Measurements from ENCODE around the gene AGAP1.

AGAP1 gene

GRCh38 chr2:235734168-235734567 lies 240.3 kb downstream of the AGAP1 start:
- TF ChIP-seq CTCF (IDR thresholded peaks at IDR 0.05; ENCODE audit: low read depth, low read length, missing control alignments) = no peak
- H3K4me3 ChIP-seq (ENCODE audit: low read depth, low read length) = no peak overlapping the region
- no peak for DNase-seq (ENCODE audit: low read depth)

GRCh38 chr2:235734688-235735231 lies 240.9 kb downstream of the AGAP1 start:
- H3K4me3 ChIP-seq (ENCODE audit: low read depth, low read length) = no peak overlapping the region
- no peak for TF ChIP-seq CTCF (IDR thresholded peaks at IDR 0.05; ENCODE audit: low read depth, low read length, missing control alignments)
- DNase-seq (ENCODE audit: low read depth) = no peak

- no peak for DNase-seq (ENCODE audit: low read depth)
- no peak overlapping the region for H3K4me3 ChIP-seq (ENCODE audit: low read depth, low read length)
- no peak for TF ChIP-seq CTCF (IDR thresholded peaks at IDR 0.05; ENCODE audit: low read depth, low read length, missing control alignments)
Observed at GRCh38 chr2:235737396-235737795, 243.6 kb downstream of the AGAP1 start.

GRCh38 chr2:235737840-235738239 lies 244.0 kb downstream of the AGAP1 start:
- no peak overlapping the region for H3K4me3 ChIP-seq (ENCODE audit: low read depth, low read length)
- DNase-seq (ENCODE audit: low read depth) = no peak
- TF ChIP-seq CTCF (IDR thresholded peaks at IDR 0.05; ENCODE audit: low read depth, low read length, missing control alignments) = no peak

- TF ChIP-seq CTCF (IDR thresholded peaks at IDR 0.05; ENCODE audit: low read depth, low read length, missing control alignments) = no peak
- DNase-seq (ENCODE audit: low read depth) = no peak
- no peak overlapping the region for H3K4me3 ChIP-seq (ENCODE audit: low read depth, low read length)
Observed at GRCh38 chr2:235739704-235740415, 246.0 kb downstream of the AGAP1 start.

GRCh38 chr2:235740821-235741220 lies 247.0 kb downstream of the AGAP1 start:
- no peak for TF ChIP-seq CTCF (IDR thresholded peaks at IDR 0.05; ENCODE audit: low read depth, low read length, missing control alignments)
- DNase-seq (ENCODE audit: low read depth) = no peak
- H3K4me3 ChIP-seq (ENCODE audit: low read depth, low read length) = no peak overlapping the region

GRCh38 chr2:235744161-235744560 lies 250.3 kb downstream of the AGAP1 start:
- no peak overlapping the region for H3K4me3 ChIP-seq (ENCODE audit: low read depth, low read length)
- DNase-seq (ENCODE audit: low read depth) = no peak

More at GRCh38 chr2:235744161-235744560, 250.3 kb downstream of the AGAP1 start:
- no peak for TF ChIP-seq CTCF (IDR thresholded peaks at IDR 0.05; ENCODE audit: low read depth, low read length, missing control alignments)

All from GM12864 (cell line).